ENCODE measurements around the gene KBTBD7. TPM values are rescaled to one million over a fixed set of nuclear protein-coding genes. Genes with fewer than 3 reads are reported as not detected.

The KBTBD7 gene
- total and polyA plus RNA-seq, 2 of the 13 experiments (the other 11 are each of a cell fraction or from before 2014, with no cell fraction given), result 3.6 to 9.0 TPM

DNA sequence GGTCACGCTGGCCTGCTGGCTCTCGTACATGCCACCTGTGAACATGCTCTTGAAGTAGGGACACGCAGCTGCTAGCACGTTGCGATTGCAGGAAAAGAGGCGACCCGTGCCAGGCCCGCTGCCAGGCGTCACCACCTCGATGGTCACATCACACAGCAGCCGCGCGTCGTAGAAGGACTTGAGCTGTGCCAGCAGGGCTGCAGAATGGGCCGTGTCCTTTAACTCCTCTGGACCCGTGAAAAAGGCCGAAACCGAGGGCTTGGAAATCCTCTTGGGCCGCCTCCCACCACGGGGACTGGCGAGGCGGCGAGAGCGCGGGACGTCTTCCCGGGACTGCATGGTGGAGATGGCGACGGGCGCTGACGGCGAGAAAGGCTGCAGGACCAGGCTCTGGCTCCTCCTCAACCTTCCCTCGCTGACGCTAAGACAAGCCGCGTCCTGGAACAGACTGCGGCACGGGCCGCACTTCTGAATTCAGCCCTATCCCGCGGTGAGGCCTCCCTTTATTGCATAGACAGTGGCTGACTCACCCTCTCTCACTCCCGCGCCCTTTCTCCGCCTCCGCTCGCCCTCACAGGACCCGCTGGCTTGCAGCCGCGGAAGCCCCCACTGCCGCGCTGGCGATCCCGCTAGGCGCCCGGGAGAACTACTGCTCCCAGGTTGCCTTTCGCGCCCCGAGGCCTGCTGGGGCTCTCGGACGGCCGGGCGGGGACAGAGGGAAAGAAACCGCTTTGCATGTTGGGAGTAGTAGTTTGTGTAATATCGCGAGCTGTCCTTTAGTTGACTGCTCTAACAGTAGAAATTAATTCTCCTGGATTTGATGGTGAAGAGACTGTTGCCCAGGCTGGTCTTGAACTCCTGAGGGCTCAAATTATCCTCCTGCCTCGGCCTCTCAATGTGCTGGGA is at the start of gene KBTBD7 (continued):
- peak; percentile 96 for TF ChIP-seq ZNF605 (CRISPR knock-in tag; IDR thresholded peaks at IDR 0.05)
- peak; percentile 95; the same call in 1 of the 2 replicates for TF ChIP-seq ZNF430 (CRISPR knock-in tag; IDR thresholded peaks at IDR 0.05)
- TF ChIP-seq ZNF761 (CRISPR knock-in tag; conservative IDR thresholded peaks at IDR 0.05), result 0 out of 2 replicates have a peak, but pooled peaks have one; percentile 28
- no peak for TF ChIP-seq SCMH1 (CRISPR knock-in tag; IDR thresholded peaks at IDR 0.05; ENCODE audit: borderline replicate concordance)
- peak; percentile 53; the same call in 1 of the 2 replicates for TF ChIP-seq SP5 (CRISPR knock-in tag; IDR thresholded peaks at IDR 0.05; ENCODE audit: borderline replicate concordance, low read depth)
- peak; percentile 54; the same call in 1 of the 2 replicates for TF ChIP-seq ZNF747 (CRISPR knock-in tag; IDR thresholded peaks at IDR 0.05; ENCODE audit: borderline replicate concordance)
- TF ChIP-seq PRPF4 (IDR thresholded peaks at IDR 0.05; ENCODE audit: low read depth, low read length, poor library complexity, severe bottlenecking), result peak; percentile 32
- TF ChIP-seq HNRNPL (IDR thresholded peaks at IDR 0.05; ENCODE audit: low read depth, low read length), result peak; percentile 71; the same call in 1 of the 2 replicates
- peak; percentile 94 for TF ChIP-seq YEATS4 (CRISPR knock-in tag; IDR thresholded peaks at IDR 0.05; ENCODE audit: borderline replicate concordance)
- no peak for TF ChIP-seq CBX2 (IDR thresholded peaks at IDR 0.05; ENCODE audit: low read depth, low read length)
- peak; percentile 83; the same call in 1 of the 2 replicates for TF ChIP-seq CBX2 (CRISPR knock-in tag; IDR thresholded peaks at IDR 0.05; ENCODE audit: low read depth)
- peak; percentile 20; the same call in 1 of the 2 replicates for TF ChIP-seq TOPORS (CRISPR knock-in tag; IDR thresholded peaks at IDR 0.05)
- TF ChIP-seq NONO (IDR thresholded peaks at IDR 0.05), result no peak
- TF ChIP-seq NONO (CRISPR knock-in tag; conservative IDR thresholded peaks at IDR 0.05), result peak; percentile 89
- TF ChIP-seq SMC3 (IDR thresholded peaks at IDR 0.05; ENCODE audit: low read length), result no peak
- TF ChIP-seq, protein P1, sequence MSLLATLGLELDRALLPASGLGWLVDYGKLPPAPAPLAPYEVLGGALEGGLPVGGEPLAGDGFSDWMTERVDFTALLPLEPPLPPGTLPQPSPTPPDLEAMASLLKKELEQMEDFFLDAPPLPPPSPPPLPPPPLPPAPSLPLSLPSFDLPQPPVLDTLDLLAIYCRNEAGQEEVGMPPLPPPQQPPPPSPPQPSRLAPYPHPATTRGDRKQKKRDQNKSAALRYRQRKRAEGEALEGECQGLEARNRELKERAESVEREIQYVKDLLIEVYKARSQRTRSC (CRISPR knock-in tag; IDR thresholded peaks at IDR 0.05; ENCODE audit: low read depth), result 0 out of 2 replicates have a peak, but pooled peaks have one; percentile 46
- peak; percentile 60; the same call in 1 of the 2 replicates for TF ChIP-seq ZFYVE20 (CRISPR knock-in tag; IDR thresholded peaks at IDR 0.05; ENCODE audit: borderline replicate concordance, low read depth)
- TF ChIP-seq, protein P2, sequence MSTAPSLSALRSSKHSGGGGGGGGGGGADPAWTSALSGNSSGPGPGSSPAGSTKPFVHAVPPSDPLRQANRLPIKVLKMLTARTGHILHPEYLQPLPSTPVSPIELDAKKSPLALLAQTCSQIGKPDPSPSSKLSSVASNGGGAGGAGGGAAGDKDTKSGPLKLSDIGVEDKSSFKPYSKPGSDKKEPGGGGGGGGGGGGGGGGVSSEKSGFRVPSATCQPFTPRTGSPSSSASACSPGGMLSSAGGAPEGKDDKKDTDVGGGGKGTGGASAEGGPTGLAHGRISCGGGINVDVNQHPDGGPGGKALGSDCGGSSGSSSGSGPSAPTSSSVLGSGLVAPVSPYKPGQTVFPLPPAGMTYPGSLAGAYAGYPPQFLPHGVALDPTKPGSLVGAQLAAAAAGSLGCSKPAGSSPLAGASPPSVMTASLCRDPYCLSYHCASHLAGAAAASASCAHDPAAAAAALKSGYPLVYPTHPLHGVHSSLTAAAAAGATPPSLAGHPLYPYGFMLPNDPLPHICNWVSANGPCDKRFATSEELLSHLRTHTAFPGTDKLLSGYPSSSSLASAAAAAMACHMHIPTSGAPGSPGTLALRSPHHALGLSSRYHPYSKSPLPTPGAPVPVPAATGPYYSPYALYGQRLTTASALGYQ (CRISPR knock-in tag; IDR thresholded peaks at IDR 0.05), result peak; percentile 77; the same call in 1 of the 2 replicates
- peak; percentile 76; the same call in 1 of the 2 replicates for TF ChIP-seq CBFB (CRISPR knock-in tag; IDR thresholded peaks at IDR 0.05)
- TF ChIP-seq ZFP90 (CRISPR knock-in tag; IDR thresholded peaks at IDR 0.05; ENCODE audit: borderline replicate concordance), result peak; percentile 93; the same call in 1 of the 2 replicates
- TF ChIP-seq ZZZ3 (CRISPR knock-in tag; IDR thresholded peaks at IDR 0.05; ENCODE audit: borderline replicate concordance), result peak; percentile 83; the same call in 1 of the 2 replicates
- TF ChIP-seq SIX1 (CRISPR knock-in tag; IDR thresholded peaks at IDR 0.05; ENCODE audit: borderline replicate concordance), result peak; percentile 27; the same call in 1 of the 2 replicates
- TF ChIP-seq ZNF670 (CRISPR knock-in tag; IDR thresholded peaks at IDR 0.05; ENCODE audit: borderline replicate concordance), result peak; percentile 96
- no peak for TF ChIP-seq ZSCAN20 (CRISPR knock-in tag; IDR thresholded peaks at IDR 0.05; ENCODE audit: borderline replicate concordance)
- TF ChIP-seq ZNF530 (CRISPR knock-in tag; IDR thresholded peaks at IDR 0.05; ENCODE audit: low read depth), result no peak
- TF ChIP-seq BHLHE40 (IDR thresholded peaks at IDR 0.05; ENCODE audit: low read length), result peak; percentile 62
